Stimulated activated memory B cell treated with anti-CD40 and anti-IgM and Interleukin-4, amounts not matched to agents 10 μg/mL and 1 μg/mL and 100 μg/mL, for 72 hours (primary cell): ENCODE measurements around the gene NEUROD1.
A peak's percentile ranks its signal among the peaks of the same experiment; 100 is the strongest.

Experiments used
- ATAC-seq: fragments of 150-1000 bp; cut with Tn5 transposase; 2 replicates; pipeline ENCODE4 v1.10.0; 2021
- H3K27ac Mint-ChIP-seq: one replicate; pipeline ENCODE4 v1.8.0; 2022; ENCODE audit warnings: mild to moderate bottlenecking, mixed read lengths
- H3K27me3 Mint-ChIP-seq: one replicate; pipeline ENCODE4 v1.8.0; 2022; ENCODE audit warnings: mixed read lengths
- H3K36me3 Mint-ChIP-seq: one replicate; pipeline ENCODE4 v1.8.0; 2022; ENCODE audit warnings: mixed read lengths
- H3K4me1 Mint-ChIP-seq: one replicate; pipeline ENCODE4 v1.8.0; 2022; ENCODE audit warnings: mixed read lengths
- H3K4me3 Mint-ChIP-seq: one replicate; pipeline ENCODE4 v1.8.0; 2022; ENCODE audit warnings: mild to moderate bottlenecking, moderate library complexity, mixed read lengths
- H3K9me3 Mint-ChIP-seq: one replicate; pipeline ENCODE4 v1.8.0; 2022; ENCODE audit warnings: mixed read lengths

The NEUROD1 gene

GRCh38 chr2:181662287-181662686 lies 18.0 kb downstream of the NEUROD1 start:
- Mint-ChIP-seq H3K4me3 (no peak overlapping the region), H3K27me3 (peaks cover 21% of the 10 kb centered on the region), H3K4me1 (peaks cover 6% of the 10 kb centered on the region), H3K27ac (no peak overlapping the region), H3K9me3 (peaks cover 5% of the 10 kb centered on the region), H3K36me3 (no peaks in the 10 kb centered on the region)
- no peak for ATAC-seq

- Mint-ChIP-seq H3K4me1 (peaks cover 16% of the 10 kb centered on the region), H3K27me3 (peaks cover 35% of the 10 kb centered on the region), H3K9me3 (no peaks in the 10 kb centered on the region), H3K36me3 (no peaks in the 10 kb centered on the region), H3K4me3 (no peak overlapping the region), H3K27ac (no peak overlapping the region)
- ATAC-seq: no peak
These were observed 20.1 kb downstream of the NEUROD1 start for GRCh38 chr2:181660181-181660580.

GRCh38 chr2:181658444-181658843 lies 21.9 kb downstream of the NEUROD1 start:
- H3K9me3 Mint-ChIP-seq: no peaks in the 10 kb centered on the region
- H3K36me3 Mint-ChIP-seq: no peaks in the 10 kb centered on the region
- no peak overlapping the region for H3K4me3 Mint-ChIP-seq
- peaks cover 16% of the 10 kb centered on the region for H3K4me1 Mint-ChIP-seq
- H3K27me3 Mint-ChIP-seq: peaks cover 50% of the 10 kb centered on the region
- no peak for ATAC-seq
- H3K27ac Mint-ChIP-seq: no peak overlapping the region

GRCh38 chr2:181657379-181657778 lies 22.9 kb downstream of the NEUROD1 start:
- peaks cover 16% of the 10 kb centered on the region for H3K4me1 Mint-ChIP-seq
- no peaks in the 10 kb centered on the region for H3K36me3 Mint-ChIP-seq
- peak overlapping the region; percentile 75 for H3K4me3 Mint-ChIP-seq
- no peak overlapping the region for H3K27ac Mint-ChIP-seq
- peak; percentile 34 for ATAC-seq
- no peaks in the 10 kb centered on the region for H3K9me3 Mint-ChIP-seq
- H3K27me3 Mint-ChIP-seq: peaks cover 58% of the 10 kb centered on the region

- peaks cover 58% of the 10 kb centered on the region for H3K27me3 Mint-ChIP-seq
- peaks cover 16% of the 10 kb centered on the region for H3K4me1 Mint-ChIP-seq
- H3K4me3 Mint-ChIP-seq: peak within 1 kb of the TSS; percentile 88
- no peaks in the 10 kb centered on the region for H3K9me3 Mint-ChIP-seq
- H3K36me3 Mint-ChIP-seq: no peaks in the 10 kb centered on the region
- H3K27ac Mint-ChIP-seq: peak within 1 kb of the TSS; percentile 51
- ATAC-seq: peak; percentile 77
These were observed 23.6 kb downstream of the NEUROD1 start, which contains the start of gene CERKL for GRCh38 chr2:181656450-181657291. TSS of gene CERKL (minus strand) at chr2:181657105. CDS start at chr2:181657006, 99 bp downstream.

GRCh38 chr2:181655519-181655918 lies 24.8 kb downstream of the NEUROD1 start:
- H3K36me3 Mint-ChIP-seq: no peaks in the 10 kb centered on the region
- H3K4me1 Mint-ChIP-seq: peaks cover 16% of the 10 kb centered on the region
- peaks cover 58% of the 10 kb centered on the region for H3K27me3 Mint-ChIP-seq
- H3K9me3 Mint-ChIP-seq: no peaks in the 10 kb centered on the region
- no peak overlapping the region for H3K27ac Mint-ChIP-seq
- H3K4me3 Mint-ChIP-seq: no peak overlapping the region
- ATAC-seq: no peak

- H3K27me3 Mint-ChIP-seq: peaks cover 65% of the 10 kb centered on the region
- no peaks in the 10 kb centered on the region for H3K9me3 Mint-ChIP-seq
- H3K36me3 Mint-ChIP-seq: no peaks in the 10 kb centered on the region
- no peaks in the 10 kb centered on the region for H3K4me1 Mint-ChIP-seq
- no peak overlapping the region for H3K4me3 Mint-ChIP-seq
- no peak overlapping the region for H3K27ac Mint-ChIP-seq
- no peak for ATAC-seq
These were observed 30.8 kb downstream of the NEUROD1 start for GRCh38 chr2:181649436-181649979.

- H3K36me3 Mint-ChIP-seq: no peaks in the 10 kb centered on the region
- no peak for ATAC-seq
- H3K27ac Mint-ChIP-seq: no peak overlapping the region
- H3K27me3 Mint-ChIP-seq: peaks cover 63% of the 10 kb centered on the region
- H3K4me1 Mint-ChIP-seq: no peaks in the 10 kb centered on the region
- no peak overlapping the region for H3K4me3 Mint-ChIP-seq
- no peaks in the 10 kb centered on the region for H3K9me3 Mint-ChIP-seq
These were observed 31.7 kb downstream of the NEUROD1 start for GRCh38 chr2:181648478-181649155.

GRCh38 chr2:181646415-181646987 lies 33.8 kb downstream of the NEUROD1 start:
- H3K27ac Mint-ChIP-seq: no peak overlapping the region
- ATAC-seq: no peak
- H3K9me3 Mint-ChIP-seq: no peaks in the 10 kb centered on the region
- no peaks in the 10 kb centered on the region for H3K4me1 Mint-ChIP-seq
- H3K4me3 Mint-ChIP-seq: no peak overlapping the region
- peaks cover 54% of the 10 kb centered on the region for H3K27me3 Mint-ChIP-seq
- no peaks in the 10 kb centered on the region for H3K36me3 Mint-ChIP-seq

GRCh38 chr2:181643151-181643550 lies 37.2 kb downstream of the NEUROD1 start:
- Mint-ChIP-seq H3K4me1 (no peaks in the 10 kb centered on the region), H3K4me3 (no peak overlapping the region), H3K27me3 (peaks cover 49% of the 10 kb centered on the region), H3K9me3 (no peaks in the 10 kb centered on the region), H3K27ac (no peak overlapping the region), H3K36me3 (no peaks in the 10 kb centered on the region)
- ATAC-seq: no peak

- H3K36me3 Mint-ChIP-seq: no peaks in the 10 kb centered on the region
- no peaks in the 10 kb centered on the region for H3K4me1 Mint-ChIP-seq
- H3K4me3 Mint-ChIP-seq: no peak overlapping the region
- no peak for ATAC-seq
- no peaks in the 10 kb centered on the region for H3K9me3 Mint-ChIP-seq
- peaks cover 38% of the 10 kb centered on the region for H3K27me3 Mint-ChIP-seq
- H3K27ac Mint-ChIP-seq: no peak overlapping the region
These were observed 38.2 kb downstream of the NEUROD1 start for GRCh38 chr2:181642086-181642485.

- Mint-ChIP-seq H3K4me3 (no peak overlapping the region), H3K36me3 (no peaks in the 10 kb centered on the region), H3K4me1 (no peaks in the 10 kb centered on the region), H3K27me3 (peaks cover 19% of the 10 kb centered on the region), H3K9me3 (no peaks in the 10 kb centered on the region), H3K27ac (no peak overlapping the region)
- ATAC-seq: no peak
These were observed 40.6 kb downstream of the NEUROD1 start for GRCh38 chr2:181639686-181640085.

- H3K36me3 Mint-ChIP-seq: no peaks in the 10 kb centered on the region
- no peak overlapping the region for H3K27ac Mint-ChIP-seq
- peaks cover 9% of the 10 kb centered on the region for H3K4me1 Mint-ChIP-seq
- H3K9me3 Mint-ChIP-seq: no peaks in the 10 kb centered on the region
- H3K27me3 Mint-ChIP-seq: no peaks in the 10 kb centered on the region
- peak; percentile 71 for ATAC-seq
- H3K4me3 Mint-ChIP-seq: no peak overlapping the region
These were observed 47.5 kb downstream of the NEUROD1 start for GRCh38 chr2:181632733-181633401.

- ATAC-seq: no peak
These were observed 51.4 kb downstream of the NEUROD1 start for GRCh38 chr2:181628590-181629585.

More at GRCh38 chr2:181628590-181629585, 51.4 kb downstream of the NEUROD1 start:
- H3K27me3 Mint-ChIP-seq: peaks cover 15% of the 10 kb centered on the region
- no peaks in the 10 kb centered on the region for H3K9me3 Mint-ChIP-seq
- no peaks in the 10 kb centered on the region for H3K36me3 Mint-ChIP-seq
- peaks cover 9% of the 10 kb centered on the region for H3K4me1 Mint-ChIP-seq
- H3K27ac Mint-ChIP-seq: no peak overlapping the region
- no peak overlapping the region for H3K4me3 Mint-ChIP-seq
